Limb (tissue), 2 donors: ENCODE results near the gene SLC66A2.
"Not testable (repeated sequence)": the region's sequence is repeated elsewhere in the genome, so short reads cannot be mapped to it uniquely, and the experiment has no call there.

Source experiments
- DNase-seq, 2 donors: peaks; one replicate each; pipeline ENCODE4 v3.0.0-alpha.2; 2016; ENCODE audit errors: extremely low spot score in 2 of 2

The SLC66A2 gene

GRCh38 chr18:79971211-79971952 lies 19.9 kb upstream of the SLC66A2 start:
- DNase-seq = no peak

- DNase-seq = no peak
Measured at GRCh38 chr18:79970419-79971133, 19.1 kb upstream of the SLC66A2 start.

DNA sequence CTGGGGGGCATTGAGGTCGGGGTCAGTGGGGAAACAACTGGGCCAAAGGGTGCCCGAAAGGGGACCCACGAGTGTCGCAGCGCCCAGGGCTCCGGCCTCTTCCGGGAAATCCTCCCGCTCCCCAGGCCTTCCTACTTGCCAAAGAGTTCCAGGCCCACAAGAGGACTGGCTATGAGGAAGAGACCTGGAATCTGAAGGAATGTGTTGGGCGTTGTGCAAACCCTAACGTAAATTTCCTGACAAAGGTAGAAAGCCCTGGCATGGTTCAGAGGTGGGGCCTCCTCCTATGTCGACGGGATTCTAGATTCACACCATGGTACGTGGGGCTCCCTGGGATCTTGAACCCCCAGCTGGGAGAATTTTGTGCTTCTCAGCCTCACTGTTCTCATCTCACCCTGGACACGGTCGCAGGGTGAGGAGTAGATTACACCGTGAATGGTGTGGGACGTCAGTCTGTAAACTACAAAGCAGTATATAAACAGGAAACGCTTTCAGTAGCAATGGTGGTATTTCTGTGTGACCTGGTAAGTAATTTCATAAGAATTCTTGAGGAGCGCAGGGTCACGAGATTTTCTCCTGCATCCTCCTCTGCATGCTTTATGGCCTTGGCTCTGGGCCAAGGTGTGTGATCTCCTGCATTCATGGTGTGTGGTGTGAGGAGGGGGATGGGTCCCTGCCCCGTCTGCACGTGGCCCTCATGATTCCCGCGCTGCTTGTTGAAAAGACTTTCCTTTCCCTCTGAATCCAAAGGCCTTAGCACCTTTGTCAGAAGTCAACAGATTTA lies 13.9 kb upstream of the SLC66A2 start:
- DNase-seq = no peak

- DNase-seq = peak in 1 of 2 donors; percentile 69
Measured at GRCh38 chr18:79964330-79965118, 13.1 kb upstream of the SLC66A2 start, which contains the start of gene HSBP1L1. Gene HSBP1L1, plus strand, starts transcription at chr18:79964643. Its CDS starts 93 bp downstream, at chr18:79964736.

DNA sequence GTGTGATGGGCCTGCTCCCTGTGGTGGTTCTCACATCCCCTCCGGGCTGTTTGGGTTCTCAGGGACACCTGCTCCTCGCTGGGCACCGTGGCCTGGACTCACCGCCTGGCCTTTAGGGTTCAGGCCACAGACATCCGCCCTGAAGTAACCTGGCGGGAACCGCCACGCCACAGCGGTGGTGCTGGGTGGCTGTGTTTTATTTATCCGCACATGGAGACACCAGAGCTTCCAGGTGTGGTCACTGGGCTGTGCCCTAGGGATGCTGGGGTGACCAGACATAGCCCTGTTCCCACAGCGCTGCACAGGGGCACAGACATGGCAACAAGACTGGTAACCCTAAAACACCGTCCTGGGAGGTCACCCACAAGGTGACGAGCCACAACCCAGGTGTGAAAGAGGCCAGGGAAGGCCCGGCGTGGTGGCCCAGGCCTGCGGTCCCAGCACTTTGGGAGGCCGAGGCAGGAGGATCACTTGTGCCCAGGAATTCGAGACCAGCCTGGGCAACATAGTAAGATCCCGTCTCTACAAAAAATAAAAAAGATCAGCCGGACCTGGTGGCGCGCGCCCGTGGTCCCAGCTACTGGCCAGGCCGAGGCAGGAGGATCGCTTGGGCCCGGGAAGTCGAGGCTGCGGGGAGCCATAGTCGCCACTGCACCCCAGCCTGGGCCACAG lies 12.3 kb upstream of the SLC66A2 start:
- no peak for DNase-seq

GRCh38 chr18:79962835-79963657 lies 11.6 kb upstream of the SLC66A2 start:
- DNase-seq = no peak

DNA sequence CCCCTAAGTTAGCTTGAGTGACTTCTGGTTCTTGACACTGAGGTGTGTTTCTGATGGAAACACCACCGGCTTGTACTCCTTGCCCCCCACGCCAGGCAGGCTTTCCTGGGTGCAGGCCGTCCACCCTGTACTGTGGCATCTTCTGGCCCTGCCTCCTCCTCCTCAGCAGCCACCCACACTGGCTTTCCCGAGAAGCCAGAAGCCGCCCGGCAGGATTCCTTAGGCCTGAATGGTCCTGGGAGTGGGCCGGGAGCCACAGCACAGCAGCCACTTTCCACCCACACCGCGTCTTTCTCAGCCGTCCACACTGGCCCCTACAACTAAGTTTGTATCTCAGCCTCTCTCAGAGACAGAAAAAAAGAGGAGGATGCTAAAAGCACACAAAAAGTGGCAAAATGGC lies 10.9 kb upstream of the SLC66A2 start:
- no peak for DNase-seq

- DNase-seq = no peak
Measured at GRCh38 chr18:79961527-79962291, 10.3 kb upstream of the SLC66A2 start.

GRCh38 chr18:79960921-79961526 lies 9.6 kb upstream of the SLC66A2 start:
- DNase-seq = no peak

GRCh38 chr18:79960161-79960801 lies 8.8 kb upstream of the SLC66A2 start:
- not testable (repeated sequence) for DNase-seq

DNA sequence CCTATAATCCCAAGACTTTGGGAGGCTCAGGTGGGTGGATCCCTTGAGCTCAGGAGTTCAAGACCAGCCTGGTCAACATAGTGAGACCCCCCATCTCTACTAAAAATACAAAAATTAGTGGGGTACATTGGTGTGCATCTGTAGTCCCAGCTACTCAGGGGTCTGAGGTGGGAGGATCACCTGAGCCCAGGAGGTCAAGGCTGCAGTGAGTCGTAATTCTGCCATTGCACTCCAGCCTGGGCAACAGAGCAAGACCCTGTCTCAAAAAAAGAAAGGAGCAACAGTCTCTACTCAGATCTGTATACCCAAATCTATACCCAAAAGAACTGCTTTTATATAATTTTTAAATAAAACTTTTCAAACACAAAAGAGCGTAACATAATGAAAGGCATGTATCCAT lies 7.5 kb upstream of the SLC66A2 start:
- DNase-seq = no peak

DNA sequence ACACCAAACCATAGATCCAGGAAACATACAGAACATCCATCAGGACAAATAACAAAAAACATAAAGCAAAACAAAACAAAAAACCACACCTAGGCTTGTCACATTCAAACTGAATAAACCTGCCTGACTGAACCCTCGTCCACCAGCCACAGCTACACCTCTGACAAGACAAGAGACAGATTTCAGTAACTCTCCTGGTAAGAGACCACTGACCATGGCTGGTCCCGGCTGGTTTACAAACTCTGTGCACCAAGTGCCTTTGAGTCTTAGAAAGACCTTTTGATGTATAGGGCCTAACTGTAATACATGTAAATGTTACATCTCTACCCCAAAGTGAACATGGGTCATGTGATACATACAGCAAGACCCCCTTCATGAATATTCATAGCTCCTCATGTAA lies 4.8 kb upstream of the SLC66A2 start:
- DNase-seq = no peak

DNA sequence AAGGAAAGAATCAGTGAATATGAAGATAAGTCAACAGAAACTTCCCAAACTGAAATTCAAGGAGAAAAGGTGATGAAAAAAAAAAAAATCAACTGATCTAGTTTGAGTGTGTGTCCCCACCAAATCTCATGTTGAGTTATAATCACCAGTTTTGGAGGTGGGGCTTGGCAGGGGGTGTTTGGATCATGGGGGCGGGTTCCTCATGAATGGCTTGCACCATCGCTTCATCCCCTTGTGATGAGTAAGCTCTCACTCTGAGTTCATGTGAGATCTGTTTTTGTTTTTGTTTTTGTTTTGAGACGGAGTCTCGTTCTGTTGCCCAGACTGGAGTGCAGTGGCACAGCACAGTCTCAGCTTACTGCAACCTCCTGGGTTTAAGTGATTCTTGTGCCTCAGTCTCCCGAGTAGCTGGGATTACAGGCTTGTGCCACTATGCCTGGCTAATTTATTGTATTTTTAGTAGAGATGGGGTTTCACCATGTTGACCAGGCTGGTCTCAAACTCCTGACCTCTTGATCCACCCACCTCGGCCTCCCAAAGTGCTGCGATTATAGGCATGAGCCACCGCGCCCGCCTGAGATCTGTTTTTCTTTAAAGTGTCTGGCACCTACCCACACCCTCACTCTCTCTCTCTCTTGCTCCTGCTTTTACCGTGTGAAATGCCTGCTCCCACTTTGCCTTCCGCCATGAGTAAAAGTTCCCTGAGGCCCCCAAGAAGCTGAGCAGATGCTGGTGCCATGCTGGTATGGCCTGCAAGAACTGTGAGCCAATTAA lies 4.0 kb upstream of the SLC66A2 start:
- DNase-seq = peak in 1 of 2 donors; percentile 6

- DNase-seq = peak in 1 of 2 donors; percentile 6
Measured at GRCh38 chr18:79954791-79955190, 3.3 kb upstream of the SLC66A2 start.

- peak in 1 of 2 donors; percentile 16 for DNase-seq
Measured at GRCh38 chr18:79953971-79954651, 2.7 kb upstream of the SLC66A2 start.

GRCh38 chr18:79952996-79953559 lies 1.6 kb upstream of the SLC66A2 start:
- DNase-seq = peak in 1 of 2 donors; percentile 32
